Ascending aorta (tissue), 2 donors: ENCODE data around the gene MRPL45. TPM values are rescaled to one million over a fixed set of nuclear protein-coding genes. Genes with fewer than 3 reads are reported as not detected.
A peak's percentile ranks its signal among the peaks of the same experiment; 100 is the strongest.
"Not testable (repeated sequence)": the region's sequence is repeated elsewhere in the genome, so short reads cannot be mapped to it uniquely, and the experiment has no call there.

ENCODE experiments used
- DNase-seq, 2 donors: peaks; one replicate each; pipeline ENCODE4 v3.0.0-alpha.2; 2019; ENCODE audit warnings: low spot score in 2 of 2
- H3K27ac ChIP-seq, 2 donors: fragments of 200-600 bp; sonication (generic); one replicate each; pipeline ENCODE4 v1.5.1; 2016 to 2017; ENCODE audit warnings: mild to moderate bottlenecking in 1 of 2
- H3K27me3 ChIP-seq: fragments of 200-600 bp; sonication (generic); one replicate; pipeline ENCODE4 v1.5.1; 2017
- H3K36me3 ChIP-seq, 2 donors: fragments of 200-600 bp; sonication (generic); one replicate each; pipeline ENCODE4 v1.5.1; 2016
- H3K4me1 ChIP-seq, 2 donors: fragments of 200-600 bp; sonication (generic); one replicate each; pipeline ENCODE4 v1.5.1; 2016 to 2017; ENCODE audit warnings: mild to moderate bottlenecking in 1 of 2
- H3K4me3 ChIP-seq, 2 donors: fragments of 200-600 bp; sonication (generic); one replicate each; pipeline ENCODE4 v1.5.1; 2016 to 2017; ENCODE audit warnings: mild to moderate bottlenecking in 1 of 2
- H3K9me3 ChIP-seq, 2 donors: fragments of 200-600 bp; sonication (generic); one replicate each; pipeline ENCODE4 v1.5.1; 2016
- CTCF ChIP-seq, 3 experiments: fragments of 200-600 bp in 2 of 3; fragments of 450-650 bp in 1 of 3; sonication (generic) in 2 of 3; IDR thresholded peaks; one replicate each; pipeline ENCODE4 v1.5.1; 2016 to 2019; ENCODE audit warnings: antibody characterized with exemption in 3 of 3, mild to moderate bottlenecking in 1 of 3, moderate library complexity in 1 of 3
- intact Hi-C: fragments of 100-400 bp; cut with DNase I; formaldehyde crosslinking; loops from one replicate; pipeline ENCODE4 v1.15.1; 2023
- total RNA-seq: library from RNA; depleted of rRNA; stranded (reverse); fragments of >200 nt; gene quantifications from one replicate; pipeline ENCODE4 v1.1.0, GENCODE V29; 2016

The MRPL45 gene
- total RNA-seq, 1 donor from 2014 or later, result 27.5 TPM

GRCh38 chr17:38288217-38288827 lies 8.6 kb upstream of the MRPL45 start:
- H3K27ac ChIP-seq, H3K36me3 ChIP-seq, DNase-seq, intact Hi-C loops, H3K4me1 ChIP-seq, H3K9me3 ChIP-seq, H3K27me3 ChIP-seq, H3K4me3 ChIP-seq: not testable (repeated sequence)
- TF ChIP-seq CTCF (IDR thresholded peaks at IDR 0.05), result peak in 1 of 3 experiments; percentile 11

GRCh38 chr17:38289760-38290159 lies 7.2 kb upstream of the MRPL45 start:
- H3K36me3 ChIP-seq, H3K9me3 ChIP-seq, H3K4me3 ChIP-seq, H3K4me1 ChIP-seq, H3K27ac ChIP-seq, H3K27me3 ChIP-seq, DNase-seq, intact Hi-C loops: not testable (repeated sequence)

GRCh38 chr17:38295602-38296365 lies 1.2 kb upstream of the MRPL45 start:
- H3K36me3 ChIP-seq, intact Hi-C loops, H3K27ac ChIP-seq, H3K4me3 ChIP-seq, DNase-seq, H3K4me1 ChIP-seq, H3K9me3 ChIP-seq, H3K27me3 ChIP-seq: not testable (repeated sequence)

GRCh38 chr17:38315497-38315896 lies 18.5 kb downstream of the MRPL45 start:
- Histone ChIP-seq H3K4me1 (no peaks in the 10 kb centered on the region), H3K9me3 (no peaks in the 10 kb centered on the region), H3K27ac (no peak overlapping the region), H3K4me3 (no peak overlapping the region), H3K27me3 (no peaks in the 10 kb centered on the region), H3K36me3 (peaks cover 15 to 16% of the 10 kb centered on the region in 2 donors)
- TF ChIP-seq CTCF (IDR thresholded peaks at IDR 0.05), result no peak
- intact Hi-C loops, result no loop called here
- no peak for DNase-seq

GRCh38 chr17:38317081-38317480 lies 20.1 kb downstream of the MRPL45 start:
- intact Hi-C loops, result no loop called here
- TF ChIP-seq CTCF (IDR thresholded peaks at IDR 0.05), result no peak
- no peak for DNase-seq
- Histone ChIP-seq H3K4me3 (no peak overlapping the region), H3K4me1 (no peaks in the 10 kb centered on the region), H3K36me3 (peaks cover 12 to 21% of the 10 kb centered on the region in 2 donors), H3K27me3 (no peaks in the 10 kb centered on the region), H3K27ac (no peak overlapping the region), H3K9me3 (no peaks in the 10 kb centered on the region)

- Histone ChIP-seq H3K36me3 (peaks cover 13 to 29% of the 10 kb centered on the region in 2 donors), H3K27ac (no peak overlapping the region), H3K4me1 (no peaks in the 10 kb centered on the region), H3K9me3 (no peaks in the 10 kb centered on the region), H3K27me3 (no peaks in the 10 kb centered on the region), H3K4me3 (no peak overlapping the region)
- TF ChIP-seq CTCF (IDR thresholded peaks at IDR 0.05), result no peak
- intact Hi-C loops, result no loop called here
- DNase-seq, result peak in 1 of 2 donors; percentile 30
Measured at GRCh38 chr17:38320482-38320881, 23.5 kb downstream of the MRPL45 start.
